ENCODE measurements around the gene AIF1. TPM values are rescaled to one million over a fixed set of nuclear protein-coding genes. Genes with fewer than 3 reads are reported as not detected.

The AIF1 gene
- total RNA-seq, 1 experiment from 2014 or later = not detected

DNA sequence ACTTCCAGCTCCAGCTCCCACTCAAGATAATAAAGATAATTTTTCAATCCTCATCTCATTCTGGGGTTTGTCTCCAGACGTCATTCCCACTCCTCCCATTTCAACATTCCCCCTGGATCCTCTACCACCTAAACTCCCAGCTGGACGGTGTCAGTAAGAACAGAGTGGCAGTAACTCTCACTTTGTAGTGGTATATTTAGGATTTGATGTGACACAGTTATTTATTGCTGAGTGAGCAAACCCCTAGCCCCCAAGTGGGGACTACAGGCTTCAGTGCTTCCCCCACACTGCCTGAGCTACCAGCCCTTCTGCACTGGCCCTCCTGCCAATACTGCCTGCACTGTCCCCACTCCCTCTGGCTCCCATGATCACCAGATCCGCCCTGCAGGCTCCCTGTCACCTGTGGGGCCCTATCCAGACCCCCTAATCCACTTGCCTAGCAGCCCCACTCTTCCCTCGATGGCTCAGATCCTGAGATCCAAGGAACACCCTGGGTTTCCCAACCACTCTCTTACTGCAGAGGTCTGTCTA, 43.2 kb downstream of the AIF1 start:
- POLR2A ChIA-PET (ENCODE audit: unreplicated experiment) = no interaction called here
- intact Hi-C loops (cut with micrococcal nuclease) = no loop called here
- CTCF ChIA-PET = no interaction called here
- Histone ChIP-seq H3K36me3 (ENCODE audit: low read depth, low read length) (peaks cover 4% of the 10 kb centered on the region), H3K4me3 (ENCODE audit: low read length) (no peak overlapping the region; the same call in 1 of the 2 replicates), H2AFZ (ENCODE audit: low read length) (no peak overlapping the region), H3K27me3 (ENCODE audit: low read length) (no peaks in the 10 kb centered on the region), H3K27ac (ENCODE audit: low read length) (no peak overlapping the region), H3K9me3 (ENCODE audit: low read length) (no peaks in the 10 kb centered on the region), H3K9ac (ENCODE audit: low read length) (no peak overlapping the region), H3K4me1 (ENCODE audit: insufficient read depth, low read length) (peaks cover 40% of the 10 kb centered on the region), H3F3A (ENCODE audit: low read length, unreplicated experiment) (no peaks in the 10 kb centered on the region), H3K9me2 (replicated peaks; ENCODE audit: low read length) (no peaks in the 10 kb centered on the region), H4K20me1 (ENCODE audit: low read length) (peaks cover 4% of the 10 kb centered on the region; the same call in 1 of the 2 replicates), H3K79me2 (ENCODE audit: low read length) (peaks cover 37% of the 10 kb centered on the region), H3K4me2 (ENCODE audit: low read length) (peak overlapping the region; percentile 99)
- DNase-seq = no peak
- TF ChIP-seq EZH2 (IDR thresholded peaks at IDR 0.05; ENCODE audit: low read length, unreplicated experiment) (no peak), EZH2phosphoT487 (IDR thresholded peaks at IDR 0.05; ENCODE audit: borderline replicate concordance, low read length) (no peak)
- TF ChIP-seq, protein P1, sequence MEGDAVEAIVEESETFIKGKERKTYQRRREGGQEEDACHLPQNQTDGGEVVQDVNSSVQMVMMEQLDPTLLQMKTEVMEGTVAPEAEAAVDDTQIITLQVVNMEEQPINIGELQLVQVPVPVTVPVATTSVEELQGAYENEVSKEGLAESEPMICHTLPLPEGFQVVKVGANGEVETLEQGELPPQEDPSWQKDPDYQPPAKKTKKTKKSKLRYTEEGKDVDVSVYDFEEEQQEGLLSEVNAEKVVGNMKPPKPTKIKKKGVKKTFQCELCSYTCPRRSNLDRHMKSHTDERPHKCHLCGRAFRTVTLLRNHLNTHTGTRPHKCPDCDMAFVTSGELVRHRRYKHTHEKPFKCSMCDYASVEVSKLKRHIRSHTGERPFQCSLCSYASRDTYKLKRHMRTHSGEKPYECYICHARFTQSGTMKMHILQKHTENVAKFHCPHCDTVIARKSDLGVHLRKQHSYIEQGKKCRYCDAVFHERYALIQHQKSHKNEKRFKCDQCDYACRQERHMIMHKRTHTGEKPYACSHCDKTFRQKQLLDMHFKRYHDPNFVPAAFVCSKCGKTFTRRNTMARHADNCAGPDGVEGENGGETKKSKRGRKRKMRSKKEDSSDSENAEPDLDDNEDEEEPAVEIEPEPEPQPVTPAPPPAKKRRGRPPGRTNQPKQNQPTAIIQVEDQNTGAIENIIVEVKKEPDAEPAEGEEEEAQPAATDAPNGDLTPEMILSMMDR (conservative IDR thresholded peaks at IDR 0.05; ENCODE audit: low read depth, low read length) = no peak
- no peak for ATAC-seq
- no TSS peak for BruUV-seq (replicated peaks)

DNA sequence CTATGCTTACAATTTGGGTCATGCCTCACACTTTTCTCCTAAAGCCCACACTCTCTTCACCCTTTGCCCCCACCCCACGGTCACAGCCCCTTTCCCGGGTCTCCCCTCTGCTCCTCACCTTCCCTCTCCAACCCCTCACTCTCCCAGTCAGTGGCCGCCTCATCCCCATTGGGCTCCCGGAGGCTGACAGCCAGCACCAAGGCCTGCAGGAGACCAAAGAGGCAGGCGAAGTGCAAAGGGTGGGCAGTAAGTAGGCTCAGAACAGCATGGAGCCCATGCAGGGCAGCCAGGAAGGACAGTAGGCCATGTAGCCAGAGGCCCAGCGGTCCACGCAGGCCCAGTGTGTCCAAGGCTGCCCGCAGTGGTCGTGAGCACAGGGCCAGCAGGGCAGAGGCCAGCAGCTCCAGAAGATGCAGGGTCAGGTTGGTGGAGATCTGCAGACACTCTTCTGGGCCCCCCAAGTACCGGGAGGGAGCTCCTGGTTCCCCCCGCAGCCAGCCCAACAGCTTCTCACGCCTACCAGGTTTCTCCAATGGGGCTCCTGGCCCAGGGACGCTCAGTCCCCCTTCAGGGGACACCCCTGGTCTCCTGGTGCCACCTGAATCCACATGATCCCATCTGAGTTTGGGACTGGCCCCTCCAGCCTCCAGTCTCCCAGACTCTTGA, 44.1 kb downstream of the AIF1 start:
- intact Hi-C loops (cut with micrococcal nuclease) = no loop called here
- H3K4me2 ChIP-seq (ENCODE audit: low read length) = peak overlapping the region; percentile 99
- peaks cover 4% of the 10 kb centered on the region; the same call in 1 of the 2 replicates for H4K20me1 ChIP-seq (ENCODE audit: low read length)
- peaks cover 5% of the 10 kb centered on the region for H3K36me3 ChIP-seq (ENCODE audit: low read depth, low read length)
- H3K79me2 ChIP-seq (ENCODE audit: low read length) = peaks cover 46% of the 10 kb centered on the region
- no TSS peak for BruUV-seq (replicated peaks)
- no peaks in the 10 kb centered on the region for H3K9me3 ChIP-seq (ENCODE audit: low read length)
- ATAC-seq (no peak), DNase-seq (no peak)
- peak overlapping the region; percentile 92 for H3K4me3 ChIP-seq (ENCODE audit: low read length)
- peaks cover 45% of the 10 kb centered on the region for H3K4me1 ChIP-seq (ENCODE audit: insufficient read depth, low read length)
- H3F3A ChIP-seq (ENCODE audit: low read length, unreplicated experiment) = no peaks in the 10 kb centered on the region
- no peak overlapping the region for H2AFZ ChIP-seq (ENCODE audit: low read length)
- H3K9me2 ChIP-seq (replicated peaks; ENCODE audit: low read length) = no peaks in the 10 kb centered on the region
- CTCF ChIA-PET = no interaction called here
- TF ChIP-seq EZH2phosphoT487 (IDR thresholded peaks at IDR 0.05; ENCODE audit: borderline replicate concordance, low read length) (no peak), EZH2 (IDR thresholded peaks at IDR 0.05; ENCODE audit: low read length, unreplicated experiment) (no peak)
- TF ChIP-seq, protein P1 (conservative IDR thresholded peaks at IDR 0.05; ENCODE audit: low read depth, low read length) = no peak
- H3K27ac ChIP-seq (ENCODE audit: low read length) = no peak overlapping the region
- H3K9ac ChIP-seq (ENCODE audit: low read length) = no peak overlapping the region
- no peaks in the 10 kb centered on the region for H3K27me3 ChIP-seq (ENCODE audit: low read length)
- POLR2A ChIA-PET (ENCODE audit: unreplicated experiment) = interaction anchor here (0.6 kb wide), 1 partner anchor 31 kb away, joined by 3 read pairs; no protein-coding TSS in a partner anchor

Data from PC-3 (cell line).